Measurements from ENCODE around the gene NUP88.
"Not testable (repeated sequence)": the region's sequence is repeated elsewhere in the genome, so short reads cannot be mapped to it uniquely, and the experiment has no call there.

Gene NUP88

GRCh38 chr17:5419356-5419958 is at the start of gene NUP88:
Gene NUP88 (minus strand): TSS chr17:5419662. CDS start chr17:5419650, 12 bp downstream.
- Mint-ChIP-seq H3K4me1 (peaks cover 47% of the 10 kb centered on the region), H3K4me3 (peak within 1 kb of the TSS; percentile 96), H3K36me3 (peaks cover 30% of the 10 kb centered on the region), H3K27me3 (peaks cover 4% of the 10 kb centered on the region), H3K27ac (peak within 1 kb of the TSS; percentile 99), H3K9me3 (no peaks in the 10 kb centered on the region)
- peak; percentile 98 for DNase-seq
- CTCF ChIA-PET, result interaction anchor here (1.1 kb wide), 1 partner anchor 20 kb away, joined by 4 read pairs; the partner anchor contains the start of gene C1QBP

- Mint-ChIP-seq H3K9me3 (no peaks in the 10 kb centered on the region), H3K4me3 (peak overlapping the region; percentile 84), H3K36me3 (peaks cover 22% of the 10 kb centered on the region), H3K4me1 (peaks cover 43% of the 10 kb centered on the region), H3K27ac (peak overlapping the region; percentile 38), H3K27me3 (no peaks in the 10 kb centered on the region)
- CTCF ChIA-PET, result interaction anchor here (1.2 kb wide), 1 partner anchor 29 kb away, joined by 3 read pairs; the partner anchor contains the start of gene C1QBP
- DNase-seq, result no peak
Observed at GRCh38 chr17:5468075-5468473, 48.6 kb upstream of the NUP88 start.

GRCh38 chr17:5467416-5467815 is 48.0 kb upstream of the NUP88 start:
- no peaks in the 10 kb centered on the region for H3K27me3 Mint-ChIP-seq
- CTCF ChIA-PET, result no interaction called here
- peak overlapping the region; percentile 84 for H3K4me3 Mint-ChIP-seq
- peaks cover 43% of the 10 kb centered on the region for H3K4me1 Mint-ChIP-seq
- H3K36me3 Mint-ChIP-seq, result peaks cover 21% of the 10 kb centered on the region
- no peak overlapping the region for H3K27ac Mint-ChIP-seq
- H3K9me3 Mint-ChIP-seq, result no peaks in the 10 kb centered on the region
- no peak for DNase-seq

- Mint-ChIP-seq H3K27ac (no peak overlapping the region), H3K4me1 (peaks cover 43% of the 10 kb centered on the region), H3K4me3 (no peak overlapping the region), H3K27me3 (no peaks in the 10 kb centered on the region), H3K9me3 (no peaks in the 10 kb centered on the region), H3K36me3 (peaks cover 17% of the 10 kb centered on the region)
- no peak for DNase-seq
- CTCF ChIA-PET, result interaction anchor here (0.9 to 1.1 kb wide), 2 partner anchors 26 to 27 kb away, joined by 3 read pairs; no protein-coding TSS in a partner anchor
Observed at GRCh38 chr17:5466295-5466694, 46.8 kb upstream of the NUP88 start.

- H3K36me3 Mint-ChIP-seq, result peaks cover 27% of the 10 kb centered on the region
- peaks cover 40% of the 10 kb centered on the region for H3K4me1 Mint-ChIP-seq
- H3K27me3 Mint-ChIP-seq, result no peaks in the 10 kb centered on the region
- no peak for DNase-seq
- H3K4me3 Mint-ChIP-seq, result no peak overlapping the region
- no peaks in the 10 kb centered on the region for H3K9me3 Mint-ChIP-seq
- CTCF ChIA-PET, result no interaction called here
- H3K27ac Mint-ChIP-seq, result no peak overlapping the region
Observed at GRCh38 chr17:5464717-5465507, 45.5 kb upstream of the NUP88 start.

GRCh38 chr17:5446786-5447185 is 27.3 kb upstream of the NUP88 start:
- Mint-ChIP-seq H3K27ac (no peak overlapping the region), H3K36me3 (peaks cover 39% of the 10 kb centered on the region), H3K4me1 (no peaks in the 10 kb centered on the region), H3K27me3 (no peaks in the 10 kb centered on the region), H3K9me3 (no peaks in the 10 kb centered on the region), H3K4me3 (no peak overlapping the region)
- no peak for DNase-seq
- CTCF ChIA-PET, result no interaction called here

GRCh38 chr17:5444209-5444608 is 24.7 kb upstream of the NUP88 start:
- H3K9me3 Mint-ChIP-seq, result no peaks in the 10 kb centered on the region
- H3K4me3 Mint-ChIP-seq, result no peak overlapping the region
- peaks cover 9% of the 10 kb centered on the region for H3K4me1 Mint-ChIP-seq
- CTCF ChIA-PET, result no interaction called here
- H3K27ac Mint-ChIP-seq, result no peak overlapping the region
- H3K27me3 Mint-ChIP-seq, result no peaks in the 10 kb centered on the region
- DNase-seq, result no peak
- peaks cover 31% of the 10 kb centered on the region for H3K36me3 Mint-ChIP-seq

GRCh38 chr17:5443728-5444127 is 24.3 kb upstream of the NUP88 start:
- H3K9me3 Mint-ChIP-seq, result no peaks in the 10 kb centered on the region
- H3K27ac Mint-ChIP-seq, result no peak overlapping the region
- CTCF ChIA-PET, result no interaction called here
- H3K4me3 Mint-ChIP-seq, result no peak overlapping the region
- peaks cover 30% of the 10 kb centered on the region for H3K36me3 Mint-ChIP-seq
- H3K27me3 Mint-ChIP-seq, result no peaks in the 10 kb centered on the region
- H3K4me1 Mint-ChIP-seq, result peaks cover 11% of the 10 kb centered on the region
- DNase-seq, result no peak

- peaks cover 43% of the 10 kb centered on the region for H3K4me1 Mint-ChIP-seq
- H3K4me3 Mint-ChIP-seq, result peak overlapping the region; percentile 82
- no peaks in the 10 kb centered on the region for H3K9me3 Mint-ChIP-seq
- peak overlapping the region; percentile 90 for H3K27ac Mint-ChIP-seq
- CTCF ChIA-PET, result interaction anchor here (0.7 to 2.9 kb wide), 22 partner anchors 8 to 190 kb away, joined by 3 to 11 read pairs (median 4); partner anchors contain the start of genes DHX33, NUP88 and RPAIN
- H3K27me3 Mint-ChIP-seq, result no peaks in the 10 kb centered on the region
- H3K36me3 Mint-ChIP-seq, result peaks cover 38% of the 10 kb centered on the region
- no peak for DNase-seq
Observed at GRCh38 chr17:5439446-5439764, 19.9 kb upstream of the NUP88 start.

- peak within 1 kb of the TSS; percentile 90 for H3K27ac Mint-ChIP-seq
- CTCF ChIA-PET, result interaction anchor here (0.7 to 2.9 kb wide), 22 partner anchors 7 to 190 kb away, joined by 3 to 11 read pairs (median 4); partner anchors contain the start of genes DHX33, NUP88 and RPAIN
- no peaks in the 10 kb centered on the region for H3K9me3 Mint-ChIP-seq
- H3K27me3 Mint-ChIP-seq, result no peaks in the 10 kb centered on the region
- H3K36me3 Mint-ChIP-seq, result peaks cover 38% of the 10 kb centered on the region
- H3K4me1 Mint-ChIP-seq, result peaks cover 43% of the 10 kb centered on the region
- peak within 1 kb of the TSS; percentile 82 for H3K4me3 Mint-ChIP-seq
- DNase-seq, result peak; percentile 94
Observed at GRCh38 chr17:5438716-5439445, 19.4 kb upstream of the NUP88 start, which contains the start of gene C1QBP. Gene C1QBP (minus strand): TSS chr17:5439155. CDS start chr17:5439073, 82 bp downstream.

GRCh38 chr17:5437721-5438317 is 18.4 kb upstream of the NUP88 start:
- Mint-ChIP-seq H3K36me3 (peaks cover 46% of the 10 kb centered on the region), H3K27me3 (no peaks in the 10 kb centered on the region), H3K4me1 (peaks cover 43% of the 10 kb centered on the region), H3K4me3 (peak overlapping the region; percentile 82), H3K27ac (peak overlapping the region; percentile 90), H3K9me3 (no peaks in the 10 kb centered on the region)
- CTCF ChIA-PET, result interaction anchor here (1.1 to 2.2 kb wide), 2 partner anchors 9 to 12 kb away, joined by 3 to 10 read pairs; no protein-coding TSS in a partner anchor
- DNase-seq, result no peak

- H3K9me3 Mint-ChIP-seq, CTCF ChIA-PET, H3K4me3 Mint-ChIP-seq, DNase-seq, H3K27me3 Mint-ChIP-seq: not testable (repeated sequence)
- H3K36me3 Mint-ChIP-seq, result peaks cover 57% of the 10 kb centered on the region
- H3K4me1 Mint-ChIP-seq, result peaks cover 43% of the 10 kb centered on the region
- H3K27ac Mint-ChIP-seq, result peak overlapping the region; percentile 6
Observed at GRCh38 chr17:5435781-5436315, 16.4 kb upstream of the NUP88 start.

- no peaks in the 10 kb centered on the region for H3K27me3 Mint-ChIP-seq
- H3K4me1 Mint-ChIP-seq, result peaks cover 45% of the 10 kb centered on the region
- no peaks in the 10 kb centered on the region for H3K9me3 Mint-ChIP-seq
- no peak overlapping the region for H3K4me3 Mint-ChIP-seq
- H3K27ac Mint-ChIP-seq, result peak overlapping the region; percentile 55
- CTCF ChIA-PET, result no interaction called here
- no peak for DNase-seq
- H3K36me3 Mint-ChIP-seq, result peaks cover 61% of the 10 kb centered on the region
Observed at GRCh38 chr17:5434984-5435383, 15.5 kb upstream of the NUP88 start.
